ENCODE data around the gene WWOX. TPM values are rescaled to one million over a fixed set of nuclear protein-coding genes. Genes with fewer than 3 reads are reported as not detected.

WWOX gene
- total RNA-seq, 4 donors from 2014 or later: 135 to 209 (median 159) TPM

DNA sequence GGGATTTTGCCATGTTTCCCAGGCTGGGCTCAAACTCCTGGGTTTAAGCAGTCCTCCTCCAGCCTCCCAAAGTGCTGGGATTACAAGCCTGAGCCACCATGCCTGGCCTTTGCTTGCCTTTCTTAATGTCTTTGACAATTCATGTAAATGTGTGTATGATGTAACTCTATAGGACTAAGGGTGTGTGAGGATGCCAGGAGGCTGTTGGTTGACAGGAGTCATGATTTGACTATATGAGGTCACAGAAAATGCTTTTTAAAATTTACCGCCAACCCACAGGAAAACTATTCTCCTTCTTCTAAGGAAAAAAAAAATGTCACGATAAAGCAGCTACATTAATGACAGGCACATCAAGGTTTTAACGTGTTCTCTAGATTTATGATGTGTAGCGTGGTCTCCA, 118.8 kb downstream of the WWOX start:
- no peaks in the 10 kb centered on the region for H3K36me3 ChIP-seq
- WGBS, 2 donors: 96 to 99% methylated on average over 4 of the region's 4 CpGs
- TF ChIP-seq POLR2A (IDR thresholded peaks at IDR 0.05) (no peak), CTCF (IDR thresholded peaks at IDR 0.05) (no peak)

DNA sequence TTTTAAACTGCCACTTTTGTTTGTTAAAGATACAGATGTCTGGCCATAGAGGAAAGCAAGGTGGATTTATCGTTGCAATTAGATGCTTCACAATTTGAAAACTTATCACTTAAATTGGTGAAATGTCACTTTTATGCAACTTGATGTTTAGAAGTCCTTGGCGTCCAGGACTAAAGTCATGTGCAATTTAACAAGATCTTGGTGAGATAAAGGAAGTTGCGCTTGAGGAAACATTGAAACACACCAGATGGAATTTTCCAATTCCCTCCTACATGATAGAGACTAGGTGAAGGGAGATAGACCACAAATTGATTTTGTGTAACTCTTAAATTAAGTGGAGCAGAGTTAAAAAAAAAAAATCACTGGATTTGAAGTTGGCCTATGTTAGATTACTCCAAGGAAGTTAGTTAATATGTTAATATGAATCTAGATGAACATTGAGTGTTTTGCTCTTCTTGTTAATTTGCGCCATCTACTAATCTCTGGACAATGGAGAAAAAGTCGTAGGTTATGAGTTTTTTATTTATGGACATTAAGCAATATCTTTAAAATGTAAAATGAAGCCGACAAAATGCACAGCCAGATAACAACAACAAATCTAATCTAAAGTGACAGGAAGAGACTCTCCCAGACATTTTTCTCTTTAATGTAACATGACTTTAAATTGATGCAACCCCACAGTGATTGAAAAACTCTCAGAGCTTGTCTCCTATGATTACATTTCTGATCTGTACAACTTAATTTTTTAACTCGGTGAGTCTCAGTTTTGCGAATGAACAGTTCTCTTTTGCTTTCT, 119.6 kb downstream of the WWOX start:
- Histone ChIP-seq H3K9me3 (no peaks in the 10 kb centered on the region), H3K27ac (no peak overlapping the region), H3K27me3 (no peaks in the 10 kb centered on the region), H3K4me3 (replicated peaks in 1 of 3) (no peak overlapping the region), H3K4me1 (no peaks in the 10 kb centered on the region), H3K36me3 (no peaks in the 10 kb centered on the region)
- DNase-seq: no peak
- intact Hi-C loops (cut with DNase I): no loop called here
- no peak for TF ChIP-seq POLR2A (IDR thresholded peaks at IDR 0.05)
- no peak for TF ChIP-seq CTCF (IDR thresholded peaks at IDR 0.05)
- WGBS, 2 donors: 93 to 94% methylated on average over 8 of the region's 8 CpGs

More for the DNA sequence above, 118.8 kb downstream of the WWOX start:
- no peaks in the 10 kb centered on the region for H3K9me3 ChIP-seq
- intact Hi-C loops (cut with DNase I): no loop called here
- H3K4me3 ChIP-seq (replicated peaks in 1 of 3): no peak overlapping the region
- no peak overlapping the region for H3K27ac ChIP-seq
- no peak for DNase-seq
- H3K4me1 ChIP-seq: no peaks in the 10 kb centered on the region
- H3K27me3 ChIP-seq: no peaks in the 10 kb centered on the region

GRCh38 chr16:78220571-78220970, 121.1 kb downstream of the WWOX start:
- no peak for TF ChIP-seq CTCF (IDR thresholded peaks at IDR 0.05)
- no peak for TF ChIP-seq POLR2A (IDR thresholded peaks at IDR 0.05)

DNA sequence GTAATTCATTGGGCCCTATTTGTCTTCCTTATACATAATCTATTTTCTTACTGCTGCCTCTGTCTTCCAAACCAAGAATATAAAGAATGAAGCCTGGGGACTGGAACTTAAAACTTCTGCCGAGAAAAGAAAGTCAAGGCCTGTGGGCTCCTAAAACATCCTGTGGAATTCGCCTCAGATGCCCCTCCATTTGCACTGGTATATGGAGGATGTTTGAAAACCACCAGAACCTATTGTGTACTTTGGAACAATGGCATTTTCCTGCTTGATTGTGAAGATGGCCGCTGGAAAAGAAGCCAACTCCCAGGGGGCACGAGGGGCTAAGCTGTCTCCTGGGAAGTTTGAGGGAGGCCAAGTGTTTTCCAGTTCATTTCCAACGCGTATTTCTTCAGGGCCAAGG, 122.4 kb downstream of the WWOX start:
- intact Hi-C loops (cut with DNase I): no loop called here
- peaks cover 12 to 17% of the 10 kb centered on the region in 2 donors for H3K4me1 ChIP-seq
- H3K27me3 ChIP-seq: no peaks in the 10 kb centered on the region
- no peak overlapping the region for H3K4me3 ChIP-seq (replicated peaks in 1 of 3)
- TF ChIP-seq POLR2A (IDR thresholded peaks at IDR 0.05): no peak
- no peak for TF ChIP-seq CTCF (IDR thresholded peaks at IDR 0.05)
- H3K27ac ChIP-seq: no peak overlapping the region
- no peaks in the 10 kb centered on the region for H3K9me3 ChIP-seq
- no peak for DNase-seq
- 55 to 80% methylated on average over 6 of the region's 6 CpGs for WGBS, 2 donors
- H3K36me3 ChIP-seq: no peaks in the 10 kb centered on the region

More at GRCh38 chr16:78220571-78220970, 121.1 kb downstream of the WWOX start:
- DNase-seq: no peak
- 94 to 97% methylated on average over 2 of the region's 2 CpGs for WGBS, 2 donors
- Histone ChIP-seq H3K36me3 (no peaks in the 10 kb centered on the region), H3K27me3 (no peaks in the 10 kb centered on the region), H3K9me3 (no peaks in the 10 kb centered on the region), H3K4me1 (peaks cover 2 to 5% of the 10 kb centered on the region in 2 donors), H3K27ac (no peak overlapping the region), H3K4me3 (replicated peaks in 1 of 3) (no peak overlapping the region)
- intact Hi-C loops (cut with DNase I): no loop called here

DNA sequence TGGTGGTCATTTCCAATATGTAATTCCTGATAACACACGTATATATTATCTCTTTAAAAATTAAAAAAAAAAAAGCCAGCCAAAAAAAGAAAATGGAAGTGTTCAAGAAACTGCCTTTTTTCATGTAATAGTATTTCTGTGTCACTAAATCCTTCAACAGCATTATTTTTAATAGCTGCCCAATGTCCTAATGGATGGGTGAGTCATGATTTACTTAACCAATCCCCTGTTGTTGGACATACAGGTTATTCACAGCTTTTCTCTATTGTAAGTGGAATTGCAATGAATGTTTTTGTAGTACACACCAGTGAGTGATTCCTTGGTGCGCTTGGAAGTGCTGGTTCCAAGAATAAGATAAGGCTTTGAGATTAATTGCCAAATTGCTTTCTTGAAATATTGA, 124.9 kb downstream of the WWOX start:
- no peak for TF ChIP-seq POLR2A (IDR thresholded peaks at IDR 0.05)
- TF ChIP-seq CTCF (IDR thresholded peaks at IDR 0.05): no peak
- no peaks in the 10 kb centered on the region for H3K36me3 ChIP-seq
- intact Hi-C loops (cut with DNase I): no loop called here
- H3K27me3 ChIP-seq: no peaks in the 10 kb centered on the region
- no peaks in the 10 kb centered on the region for H3K9me3 ChIP-seq
- peaks cover 13 to 18% of the 10 kb centered on the region in 2 donors for H3K4me1 ChIP-seq
- H3K27ac ChIP-seq: no peak overlapping the region
- no peak for DNase-seq
- no peak overlapping the region for H3K4me3 ChIP-seq (replicated peaks in 1 of 3)
- 69 to 71% methylated on average over 2 of the region's 2 CpGs for WGBS, 2 donors

Data from thyroid gland (tissue), 4 donors.